Neuronal stem cell (in vitro differentiated cells): ENCODE results near the gene SOD2.

Experiments
- DNase-seq: peaks from one replicate; pipeline ENCODE4 v3.0.0-alpha.2; 2013; ENCODE audit warnings: low spot score
- H2AFZ ChIP-seq: one replicate; pipeline ENCODE4 v1.6.1; 2013; ENCODE audit warnings: mild to moderate bottlenecking, low read length, inconsistent platforms
- H2AK5ac ChIP-seq: 2 replicates; pipeline ENCODE4 v1.6.1; 2013; ENCODE audit warnings: low read depth, mild to moderate bottlenecking, inconsistent platforms, low read length, moderate library complexity, mixed read lengths
- H2BK120ac ChIP-seq: 2 replicates; pipeline ENCODE4 v1.6.1; 2013; ENCODE audit warnings: low read depth, mild to moderate bottlenecking, inconsistent platforms, low read length, moderate library complexity, mixed read lengths
- H2BK12ac ChIP-seq: one replicate; pipeline ENCODE4 v1.6.1; 2013; ENCODE audit warnings: low read length, inconsistent platforms
- H2BK15ac ChIP-seq: 2 replicates; pipeline ENCODE4 v1.6.1; 2013; ENCODE audit warnings: mild to moderate bottlenecking, low read length, inconsistent platforms, mixed read lengths
- H2BK5ac ChIP-seq: one replicate; pipeline ENCODE4 v1.6.1; 2013; ENCODE audit warnings: inconsistent platforms, mild to moderate bottlenecking, low read length, moderate library complexity
- H3K14ac ChIP-seq: one replicate; pipeline ENCODE4 v1.6.1; 2013; ENCODE audit warnings: low read length, inconsistent platforms
- H3K18ac ChIP-seq: 2 replicates; pipeline ENCODE4 v1.6.1; 2013; ENCODE audit warnings: low read length, inconsistent platforms
- H3K23ac ChIP-seq: 2 replicates; pipeline ENCODE4 v1.6.1; 2013; ENCODE audit warnings: low read depth, mild to moderate bottlenecking, mixed read lengths, low read length, inconsistent platforms; ENCODE audit not compliant: poor library complexity
- H3K27ac ChIP-seq: replicated peaks from 3 replicates; pipeline ENCODE4 v1.5.1; 2013; ENCODE audit warnings: low read length, inconsistent platforms
- H3K27me3 ChIP-seq, 3 experiments: 2 replicates each; pipeline ENCODE4 v1.6.1; 2013; ENCODE audit warnings: low read length in 3 of 3, mild to moderate bottlenecking in 2 of 3, inconsistent platforms in 1 of 3, low read depth in 1 of 3, mixed read lengths in 1 of 3, moderate library complexity in 1 of 3; ENCODE audit not compliant: control insufficient read depth in 3 of 3, insufficient read depth in 3 of 3
- H3K36me3 ChIP-seq, 2 donors: replicated peaks in 1 of 2; 2 replicates each; pipeline ENCODE4 v1.6.1; 2013; ENCODE audit warnings: low read length in 2 of 2; ENCODE audit not compliant: control insufficient read depth in 2 of 2, insufficient read depth in 2 of 2
- H3K4ac ChIP-seq: 2 replicates; pipeline ENCODE4 v1.6.1; 2013; ENCODE audit warnings: inconsistent platforms, mild to moderate bottlenecking, low read length, moderate library complexity
- H3K4me1 ChIP-seq, 2 donors: 1 replicate in 1 of 2; 2 replicates in 1 of 2; pipeline ENCODE4 v1.6.1; 2013; ENCODE audit warnings: low read length in 2 of 2, low read depth in 1 of 2; ENCODE audit not compliant: control insufficient read depth in 2 of 2, insufficient read depth in 1 of 2
- H3K4me2 ChIP-seq: one replicate; pipeline ENCODE4 v1.6.1; 2013; ENCODE audit warnings: mild to moderate bottlenecking, low read length, inconsistent platforms; ENCODE audit not compliant: insufficient read depth, poor library complexity, severe bottlenecking
- H3K4me3 ChIP-seq, 2 donors: 2 replicates each; pipeline ENCODE4 v1.5.1; 2013; ENCODE audit warnings: low read length in 2 of 2, mild to moderate bottlenecking in 2 of 2, inconsistent platforms in 1 of 2, moderate library complexity in 1 of 2
- H3K79me1 ChIP-seq: one replicate; pipeline ENCODE4 v1.6.1; 2013; ENCODE audit warnings: low read depth, mild to moderate bottlenecking, inconsistent platforms, low read length, moderate library complexity
- H3K9ac ChIP-seq: one replicate; pipeline ENCODE4 v1.6.1; 2013; ENCODE audit warnings: mild to moderate bottlenecking, low read depth, low read length, inconsistent platforms; ENCODE audit not compliant: poor library complexity
- H3K9me3 ChIP-seq, 2 donors: replicated peaks in 1 of 2; 2 replicates each; pipeline versions ENCODE3 to v1.6.1; 2013; ENCODE audit warnings: low read length in 2 of 2, mild to moderate bottlenecking in 2 of 2, inconsistent platforms in 1 of 2, low read depth in 1 of 2, mixed read lengths in 1 of 2, moderate library complexity in 1 of 2; ENCODE audit not compliant: control insufficient read depth in 2 of 2, insufficient read depth in 1 of 2
- H4K8ac ChIP-seq: one replicate; pipeline ENCODE4 v1.6.1; 2013; ENCODE audit warnings: low read depth, mild to moderate bottlenecking, inconsistent platforms, low read length, moderate library complexity
- H4K91ac ChIP-seq: one replicate; pipeline ENCODE4 v1.6.1; 2013; ENCODE audit warnings: low read length, low read depth, mild to moderate bottlenecking, inconsistent platforms; ENCODE audit not compliant: poor library complexity
- WGBS, 2 donors: extraction: QIAGEN DNeasy Blood & Tissue Kit; methylation state at CpG; one replicate each; pipeline ENCODE4 v1.1.7; 2013; ENCODE audit warnings: missing lambda C conversion rate in 2 of 2, mixed read lengths in 1 of 2; ENCODE audit not compliant: insufficient read length in 2 of 2, insufficient replicate concordance in 1 of 2; ENCODE audit errors: extremely low coverage in 2 of 2; 5-methylcytosine and 5-hydroxymethylcytosine counted together

The SOD2 gene

GRCh38 chr6:159650314-159650713 lies 42.7 kb downstream of the SOD2 start:
- Histone ChIP-seq H3K18ac (peak overlapping the region; percentile 28), H2BK120ac (no peak overlapping the region), H3K4me2 (no peak overlapping the region), H3K4ac (no peak overlapping the region), H3K4me3 (no peak overlapping the region), H4K8ac (no peak overlapping the region), H3K27ac (no peak overlapping the region), H2BK12ac (no peak overlapping the region), H4K91ac (no peak overlapping the region), H2BK5ac (no peak overlapping the region), H2AFZ (no peak overlapping the region), H3K79me1 (no peaks in the 10 kb centered on the region), H3K27me3 (no peaks in the 10 kb centered on the region), H3K23ac (no peak overlapping the region), H3K4me1 (peaks cover 0 to under 1% of the 10 kb centered on the region in 2 donors), H3K9me3 (no peaks in the 10 kb centered on the region), H3K9ac (no peak overlapping the region), H2AK5ac (no peak overlapping the region), H3K36me3 (no peaks in the 10 kb centered on the region), H3K14ac (no peak overlapping the region), H2BK15ac (no peak overlapping the region)
- no CpG with 5 or more reads among the region's 8 CpGs for WGBS, 2 donors
- no peak for DNase-seq

GRCh38 chr6:159649441-159649840 lies 43.6 kb downstream of the SOD2 start:
- H2BK120ac ChIP-seq = no peak overlapping the region
- H3K4ac ChIP-seq = no peak overlapping the region
- H3K27ac ChIP-seq = no peak overlapping the region
- H3K18ac ChIP-seq = no peak overlapping the region
- H4K91ac ChIP-seq = no peak overlapping the region
- H2BK5ac ChIP-seq = no peak overlapping the region
- no peaks in the 10 kb centered on the region for H3K9me3 ChIP-seq
- no peak overlapping the region for H2BK15ac ChIP-seq
- H3K27me3 ChIP-seq = no peaks in the 10 kb centered on the region
- H3K23ac ChIP-seq = no peak overlapping the region
- H3K4me2 ChIP-seq = no peak overlapping the region
- no peaks in the 10 kb centered on the region for H3K4me1 ChIP-seq
- H4K8ac ChIP-seq = no peak overlapping the region
- no peak overlapping the region for H2AFZ ChIP-seq
- H3K9ac ChIP-seq = no peak overlapping the region
- no peak overlapping the region for H3K4me3 ChIP-seq
- no peaks in the 10 kb centered on the region for H3K79me1 ChIP-seq
- no peak overlapping the region for H2AK5ac ChIP-seq
- no peak overlapping the region for H2BK12ac ChIP-seq
- no peaks in the 10 kb centered on the region for H3K36me3 ChIP-seq
- DNase-seq = no peak
- no peak overlapping the region for H3K14ac ChIP-seq
- no CpG with 5 or more reads among the region's 7 CpGs for WGBS, 2 donors

GRCh38 chr6:159646733-159647132 lies 46.3 kb downstream of the SOD2 start:
- H2BK12ac ChIP-seq = no peak overlapping the region
- H3K18ac ChIP-seq = no peak overlapping the region
- no peaks in the 10 kb centered on the region for H3K36me3 ChIP-seq
- no peak overlapping the region for H2BK5ac ChIP-seq
- H2AK5ac ChIP-seq = no peak overlapping the region
- H3K9me3 ChIP-seq = no peaks in the 10 kb centered on the region
- H3K4me2 ChIP-seq = no peak overlapping the region
- no peak overlapping the region for H3K4ac ChIP-seq
- DNase-seq = no peak
- WGBS, 2 donors = no CpG with 5 or more reads among the region's 2 CpGs
- H3K27ac ChIP-seq = no peak overlapping the region
- H2AFZ ChIP-seq = no peak overlapping the region
- no peak overlapping the region for H4K8ac ChIP-seq
- no peaks in the 10 kb centered on the region for H3K4me1 ChIP-seq
- H3K79me1 ChIP-seq = no peaks in the 10 kb centered on the region
- H3K27me3 ChIP-seq = no peaks in the 10 kb centered on the region
- no peak overlapping the region for H2BK120ac ChIP-seq
- no peak overlapping the region for H2BK15ac ChIP-seq
- H3K14ac ChIP-seq = no peak overlapping the region
- no peak overlapping the region for H3K9ac ChIP-seq
- no peak overlapping the region for H3K23ac ChIP-seq
- H4K91ac ChIP-seq = no peak overlapping the region
- no peak overlapping the region for H3K4me3 ChIP-seq

DNA sequence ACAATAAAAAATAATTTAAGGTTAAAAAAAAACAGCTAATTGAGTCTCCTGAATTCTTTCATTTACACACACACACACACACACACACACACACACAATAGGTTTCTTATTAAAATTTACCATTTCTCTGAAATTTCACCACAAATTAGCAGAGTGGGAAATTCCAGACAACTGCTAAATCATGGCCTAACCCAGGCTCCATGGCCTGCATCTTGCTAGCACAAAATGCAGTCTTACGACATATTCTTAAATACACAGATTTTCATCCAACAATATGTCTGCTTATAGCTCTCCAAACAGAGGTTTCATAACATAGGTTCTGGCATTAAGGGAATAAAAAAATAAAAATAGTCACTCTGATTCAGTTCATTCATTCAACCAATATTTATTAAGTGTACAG lies 46.9 kb downstream of the SOD2 start:
- DNase-seq = no peak
- no CpG with 5 or more reads among the region's 1 CpG for WGBS, 2 donors

More for the DNA sequence above, 46.9 kb downstream of the SOD2 start:
- H3K14ac ChIP-seq = no peak overlapping the region
- H3K18ac ChIP-seq = no peak overlapping the region
- no peak overlapping the region for H4K91ac ChIP-seq
- H2BK120ac ChIP-seq = no peak overlapping the region
- H2BK12ac ChIP-seq = no peak overlapping the region
- H4K8ac ChIP-seq = no peak overlapping the region
- no peaks in the 10 kb centered on the region for H3K36me3 ChIP-seq
- H3K4me1 ChIP-seq = no peaks in the 10 kb centered on the region
- H3K4me3 ChIP-seq = no peak overlapping the region
- H2AK5ac ChIP-seq = no peak overlapping the region
- H3K27ac ChIP-seq = no peak overlapping the region
- no peaks in the 10 kb centered on the region for H3K9me3 ChIP-seq
- no peak overlapping the region for H3K9ac ChIP-seq
- H2BK5ac ChIP-seq = no peak overlapping the region
- H3K4me2 ChIP-seq = no peak overlapping the region
- H3K23ac ChIP-seq = no peak overlapping the region
- H3K27me3 ChIP-seq = no peaks in the 10 kb centered on the region
- no peak overlapping the region for H3K4ac ChIP-seq
- no peak overlapping the region for H2BK15ac ChIP-seq
- H3K79me1 ChIP-seq = no peaks in the 10 kb centered on the region
- H2AFZ ChIP-seq = no peak overlapping the region
